Measurements from ENCODE around the gene PTPN2.
"Not testable (repeated sequence)": the region's sequence is repeated elsewhere in the genome, so short reads cannot be mapped to it uniquely, and the experiment has no call there.

Gene PTPN2

DNA sequence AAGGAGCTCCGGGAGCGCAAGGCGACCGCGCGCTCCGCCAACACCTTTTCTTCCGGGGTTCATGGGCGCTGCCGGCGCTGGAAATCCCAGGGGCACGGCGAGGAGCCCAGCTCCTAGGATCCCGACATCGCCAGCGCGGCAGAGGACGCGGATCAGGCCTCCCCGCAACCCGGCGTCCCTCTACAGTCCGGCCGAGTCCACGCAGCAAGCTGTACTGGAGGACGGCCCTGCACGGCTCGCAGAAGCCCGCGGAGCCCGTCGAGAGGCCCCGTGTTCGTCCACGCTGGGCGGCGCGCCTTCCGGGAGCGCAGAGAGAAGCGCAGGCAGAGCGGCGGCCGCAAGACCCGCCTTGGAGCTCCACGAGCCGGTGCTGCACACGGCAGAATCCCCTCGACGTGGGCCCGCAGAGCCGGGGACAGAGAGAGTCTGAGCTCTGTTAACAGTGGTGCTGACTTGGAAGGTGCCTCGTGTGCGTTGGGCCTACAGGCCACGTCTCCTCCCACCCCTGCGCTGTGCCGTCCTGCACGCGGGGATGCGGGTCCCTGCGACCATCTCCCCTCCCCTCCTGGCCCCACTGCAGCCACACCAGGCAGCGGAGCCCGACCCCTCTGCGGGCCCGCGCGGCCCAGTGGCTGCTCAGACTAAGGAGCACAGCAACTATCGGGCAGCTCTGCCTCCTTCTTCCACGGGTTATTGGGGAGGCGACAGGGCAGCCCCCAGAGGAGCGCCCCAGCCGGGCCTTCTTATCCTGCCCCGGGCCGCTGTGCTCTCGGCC is 28.1 kb upstream of the PTPN2 start:
- no peak for DNase-seq (ENCODE audit: low read depth, low spot score)
- Histone ChIP-seq H3K27ac (ENCODE audit: low read length) (no peak overlapping the region), H3K4me1 (ENCODE audit: control insufficient read depth, insufficient read depth, low read length) (no peaks in the 10 kb centered on the region), H3K9me3 (ENCODE audit: control insufficient read depth, insufficient read depth, low read length) (no peaks in the 10 kb centered on the region), H3K27me3 (ENCODE audit: control insufficient read depth, insufficient read depth, low read length) (peaks cover 2% of the 10 kb centered on the region; the same call in 1 of the 2 replicates), H3K4me3 (ENCODE audit: low read length) (peak overlapping the region; percentile 1; the same call in 1 of the 2 replicates), H3K36me3 (ENCODE audit: control insufficient read depth, insufficient read depth, low read length) (no peaks in the 10 kb centered on the region)
- WGBS (ENCODE audit: insufficient coverage, insufficient read length), result no CpG with 5 or more reads among the region's 75 CpGs

DNA sequence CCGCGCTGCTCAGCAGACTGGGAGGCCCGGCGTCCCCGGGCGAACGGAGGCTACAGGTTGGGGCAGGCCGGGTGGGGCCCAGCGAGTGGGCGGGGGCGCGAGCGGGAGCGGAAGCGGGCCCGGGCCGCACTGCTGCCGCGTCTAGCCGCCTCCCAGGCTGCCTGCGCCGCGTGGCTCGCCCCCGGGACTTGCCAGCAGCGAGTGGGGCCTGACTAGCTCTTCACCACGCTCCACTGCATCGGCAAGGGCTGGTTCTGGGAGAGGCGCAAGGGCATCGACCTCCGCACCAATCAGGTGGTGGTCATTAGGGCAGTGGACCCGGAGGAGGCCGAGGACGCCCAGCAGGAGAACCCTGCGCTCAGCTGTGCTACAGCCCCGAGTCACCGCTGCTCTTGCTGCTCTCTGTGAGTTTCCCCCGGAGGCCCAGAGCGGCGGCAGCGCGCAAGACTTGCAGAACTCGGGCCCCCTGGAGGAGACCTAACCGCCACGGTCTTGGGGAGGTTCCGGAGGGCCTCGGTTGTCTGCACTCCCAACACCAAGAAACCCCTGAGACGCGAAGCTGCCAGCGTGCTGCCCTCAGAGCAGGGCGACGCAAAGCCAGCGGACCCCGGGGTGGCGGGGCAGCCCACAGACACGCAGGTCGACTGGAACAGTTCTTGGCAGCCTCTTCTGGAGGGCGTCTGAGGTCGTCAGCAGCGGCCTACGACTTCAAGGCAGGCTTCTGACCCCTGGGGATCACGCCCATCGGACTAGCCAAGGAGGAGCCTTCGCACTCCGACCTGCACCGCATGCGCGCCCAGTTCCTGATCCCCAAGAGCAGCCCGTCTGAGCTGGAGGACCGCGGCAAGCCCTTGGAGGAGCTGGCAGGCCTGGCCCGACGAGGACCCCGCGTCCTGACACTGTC is 27.2 kb upstream of the PTPN2 start:
- DNase-seq (ENCODE audit: low read depth, low spot score), result no peak
- no peak overlapping the region for H3K27ac ChIP-seq (ENCODE audit: low read length)
- no CpG with 5 or more reads among the region's 75 CpGs for WGBS (ENCODE audit: insufficient coverage, insufficient read length)

GRCh38 chr18:12908706-12909105 is 24.7 kb upstream of the PTPN2 start:
- H3K27me3 ChIP-seq (ENCODE audit: control insufficient read depth, insufficient read depth, low read length), result peaks cover 2% of the 10 kb centered on the region; the same call in 1 of the 2 replicates
- no peak for DNase-seq (ENCODE audit: low read depth, low spot score)
- H3K27ac ChIP-seq (ENCODE audit: low read length), result no peak overlapping the region
- no peaks in the 10 kb centered on the region for H3K4me1 ChIP-seq (ENCODE audit: control insufficient read depth, insufficient read depth, low read length)
- WGBS (ENCODE audit: insufficient coverage, insufficient read length), result no CpG with 5 or more reads among the region's 4 CpGs
- H3K36me3 ChIP-seq (ENCODE audit: control insufficient read depth, insufficient read depth, low read length), result no peaks in the 10 kb centered on the region
- no peaks in the 10 kb centered on the region for H3K9me3 ChIP-seq (ENCODE audit: control insufficient read depth, insufficient read depth, low read length)
- no peak overlapping the region for H3K4me3 ChIP-seq (ENCODE audit: low read length)

More for the DNA sequence above, 27.2 kb upstream of the PTPN2 start:
- H3K4me1 ChIP-seq (ENCODE audit: control insufficient read depth, insufficient read depth, low read length), result no peaks in the 10 kb centered on the region
- H3K27me3 ChIP-seq (ENCODE audit: control insufficient read depth, insufficient read depth, low read length), result peaks cover 2% of the 10 kb centered on the region; the same call in 1 of the 2 replicates
- no peak overlapping the region; the same call in 1 of the 2 replicates for H3K4me3 ChIP-seq (ENCODE audit: low read length)
- H3K36me3 ChIP-seq (ENCODE audit: control insufficient read depth, insufficient read depth, low read length), result no peaks in the 10 kb centered on the region
- no peaks in the 10 kb centered on the region for H3K9me3 ChIP-seq (ENCODE audit: control insufficient read depth, insufficient read depth, low read length)

DNA sequence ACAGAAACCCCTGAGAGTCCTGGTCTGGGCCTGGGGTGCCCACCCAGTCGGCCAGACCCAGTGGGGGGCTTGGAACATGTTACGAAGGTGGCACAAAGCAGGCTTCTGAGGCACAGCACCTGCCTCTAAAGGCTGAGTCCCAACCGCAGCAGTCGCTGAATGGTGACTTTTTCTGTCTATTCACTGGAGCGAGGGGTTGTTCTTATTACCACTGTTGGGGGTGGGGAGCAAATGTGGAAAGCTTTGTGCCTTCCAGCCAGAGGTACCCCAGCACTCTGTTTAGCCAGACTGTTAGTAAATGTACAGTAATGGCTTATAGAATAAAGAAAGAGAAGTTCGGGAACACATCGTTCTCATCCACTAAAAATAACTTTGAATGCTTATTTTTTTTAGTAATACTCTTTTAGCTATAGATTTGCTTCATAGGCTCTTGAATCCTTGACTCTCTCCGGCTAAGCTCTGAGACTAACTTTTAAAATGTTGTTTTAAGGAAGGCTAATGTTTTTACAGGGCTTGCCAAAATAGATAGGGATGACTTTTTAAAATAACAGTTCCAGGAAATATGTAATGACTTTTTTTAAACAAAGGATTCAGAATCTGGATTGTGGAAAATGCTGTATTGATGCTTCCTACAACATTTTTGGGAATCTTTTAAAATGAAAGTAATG is 23.4 kb upstream of the PTPN2 start:
- Histone ChIP-seq H3K27ac (ENCODE audit: low read length) (no peak overlapping the region), H3K4me1 (ENCODE audit: control insufficient read depth, insufficient read depth, low read length) (no peaks in the 10 kb centered on the region), H3K27me3 (ENCODE audit: control insufficient read depth, insufficient read depth, low read length) (no peaks in the 10 kb centered on the region; the same call in 1 of the 2 replicates), H3K4me3 (ENCODE audit: low read length) (no peak overlapping the region), H3K9me3 (ENCODE audit: control insufficient read depth, insufficient read depth, low read length) (no peaks in the 10 kb centered on the region), H3K36me3 (ENCODE audit: control insufficient read depth, insufficient read depth, low read length) (no peaks in the 10 kb centered on the region)
- no peak for DNase-seq (ENCODE audit: low read depth, low spot score)
- WGBS (ENCODE audit: insufficient coverage, insufficient read length), result no CpG with 5 or more reads among the region's 8 CpGs

GRCh38 chr18:12906773-12907172 is 22.7 kb upstream of the PTPN2 start:
- Histone ChIP-seq H3K9me3 (ENCODE audit: control insufficient read depth, insufficient read depth, low read length) (no peaks in the 10 kb centered on the region), H3K27ac (ENCODE audit: low read length) (no peak overlapping the region), H3K36me3 (ENCODE audit: control insufficient read depth, insufficient read depth, low read length) (no peaks in the 10 kb centered on the region), H3K4me1 (ENCODE audit: control insufficient read depth, insufficient read depth, low read length) (no peaks in the 10 kb centered on the region), H3K4me3 (ENCODE audit: low read length) (no peak overlapping the region), H3K27me3 (ENCODE audit: control insufficient read depth, insufficient read depth, low read length) (no peaks in the 10 kb centered on the region; the same call in 1 of the 2 replicates)
- DNase-seq (ENCODE audit: low read depth, low spot score), result no peak
- WGBS (ENCODE audit: insufficient coverage, insufficient read length), result no CpG with 5 or more reads among the region's 10 CpGs

DNA sequence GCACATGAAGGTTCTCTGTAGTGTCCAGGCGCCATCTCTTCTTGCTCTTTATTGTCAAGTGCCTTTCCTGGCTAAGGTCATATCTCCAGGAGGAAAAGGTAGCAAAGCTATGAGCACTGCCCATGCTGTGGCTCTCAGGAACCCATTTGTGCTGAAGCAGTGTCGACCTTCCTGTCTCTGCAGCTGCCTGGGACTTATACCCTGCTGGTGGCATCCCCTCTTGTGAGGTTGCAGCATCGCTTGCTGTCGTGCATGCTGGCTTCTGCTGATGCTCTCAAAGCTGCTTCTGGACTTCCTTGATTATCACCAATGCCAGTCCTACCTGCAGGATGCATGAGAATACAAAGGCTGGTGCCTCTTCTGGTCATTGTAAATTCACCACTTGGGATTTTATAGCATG is 22.1 kb upstream of the PTPN2 start:
- WGBS (ENCODE audit: insufficient coverage, insufficient read length), result no CpG with 5 or more reads among the region's 4 CpGs

GRCh38 chr18:12904012-12904516 is 20.0 kb upstream of the PTPN2 start:
- no peaks in the 10 kb centered on the region for H3K36me3 ChIP-seq (ENCODE audit: control insufficient read depth, insufficient read depth, low read length)
- H3K9me3 ChIP-seq (ENCODE audit: control insufficient read depth, insufficient read depth, low read length), result no peaks in the 10 kb centered on the region
- no peaks in the 10 kb centered on the region for H3K27me3 ChIP-seq (ENCODE audit: control insufficient read depth, insufficient read depth, low read length)
- no peak for DNase-seq (ENCODE audit: low read depth, low spot score)
- H3K27ac ChIP-seq (ENCODE audit: low read length), result no peak overlapping the region
- H3K4me3 ChIP-seq (ENCODE audit: low read length), result no peak overlapping the region
- H3K4me1 ChIP-seq (ENCODE audit: control insufficient read depth, insufficient read depth, low read length), result no peaks in the 10 kb centered on the region
- WGBS (ENCODE audit: insufficient coverage, insufficient read length), result no CpG with 5 or more reads among the region's 8 CpGs

More for the DNA sequence above, 22.1 kb upstream of the PTPN2 start:
- Histone ChIP-seq H3K4me1 (ENCODE audit: control insufficient read depth, insufficient read depth, low read length) (no peaks in the 10 kb centered on the region), H3K36me3 (ENCODE audit: control insufficient read depth, insufficient read depth, low read length) (no peaks in the 10 kb centered on the region), H3K4me3 (ENCODE audit: low read length) (no peak overlapping the region), H3K27ac (ENCODE audit: low read length) (no peak overlapping the region), H3K9me3 (ENCODE audit: control insufficient read depth, insufficient read depth, low read length) (no peaks in the 10 kb centered on the region), H3K27me3 (ENCODE audit: control insufficient read depth, insufficient read depth, low read length) (no peaks in the 10 kb centered on the region)
- DNase-seq (ENCODE audit: low read depth, low spot score), result no peak

- no CpG with 5 or more reads among the region's 12 CpGs for WGBS (ENCODE audit: insufficient coverage, insufficient read length)
- not testable (repeated sequence) for H3K4me1 ChIP-seq (ENCODE audit: control insufficient read depth, insufficient read depth, low read length); H3K4me3 ChIP-seq (ENCODE audit: low read length); H3K36me3 ChIP-seq (ENCODE audit: control insufficient read depth, insufficient read depth, low read length); DNase-seq (ENCODE audit: low read depth, low spot score); H3K27ac ChIP-seq (ENCODE audit: low read length); H3K27me3 ChIP-seq (ENCODE audit: control insufficient read depth, insufficient read depth, low read length); H3K9me3 ChIP-seq (ENCODE audit: control insufficient read depth, insufficient read depth, low read length)
Observed at GRCh38 chr18:12901208-12901607, 17.2 kb upstream of the PTPN2 start.

DNA sequence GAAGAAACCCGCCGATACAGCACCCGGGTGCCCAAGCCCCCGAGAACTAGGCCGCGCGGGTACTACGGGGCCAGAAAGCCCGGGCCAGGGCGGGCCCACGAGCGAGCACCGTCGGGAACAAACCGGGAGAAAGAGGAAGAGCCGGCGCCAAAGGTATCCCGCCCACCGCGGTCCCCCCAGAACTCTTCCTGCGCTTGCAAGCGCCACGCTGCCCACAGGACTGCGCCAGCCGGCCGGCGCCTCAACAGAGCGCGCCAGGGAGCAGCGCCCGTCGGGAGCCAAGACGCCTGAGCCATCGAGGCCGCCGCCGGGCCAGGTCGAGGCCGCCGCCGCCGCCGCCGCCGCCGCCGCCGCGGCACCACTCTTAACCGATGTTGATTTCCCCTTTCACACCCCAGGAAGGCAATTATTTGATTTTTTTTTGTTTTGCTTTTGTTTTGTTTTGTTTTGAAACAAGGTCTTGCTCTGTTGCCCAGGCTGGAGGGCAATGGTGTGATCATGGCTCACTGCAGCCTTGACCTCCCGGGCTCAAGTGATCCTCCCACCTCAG is 12.8 kb upstream of the PTPN2 start:
- not testable (repeated sequence) for DNase-seq (ENCODE audit: low read depth, low spot score); H3K27ac ChIP-seq (ENCODE audit: low read length); H3K4me1 ChIP-seq (ENCODE audit: control insufficient read depth, insufficient read depth, low read length); H3K36me3 ChIP-seq (ENCODE audit: control insufficient read depth, insufficient read depth, low read length); H3K4me3 ChIP-seq (ENCODE audit: low read length); H3K9me3 ChIP-seq (ENCODE audit: control insufficient read depth, insufficient read depth, low read length); H3K27me3 ChIP-seq (ENCODE audit: control insufficient read depth, insufficient read depth, low read length)
- no CpG with 5 or more reads among the region's 51 CpGs for WGBS (ENCODE audit: insufficient coverage, insufficient read length)

DNA sequence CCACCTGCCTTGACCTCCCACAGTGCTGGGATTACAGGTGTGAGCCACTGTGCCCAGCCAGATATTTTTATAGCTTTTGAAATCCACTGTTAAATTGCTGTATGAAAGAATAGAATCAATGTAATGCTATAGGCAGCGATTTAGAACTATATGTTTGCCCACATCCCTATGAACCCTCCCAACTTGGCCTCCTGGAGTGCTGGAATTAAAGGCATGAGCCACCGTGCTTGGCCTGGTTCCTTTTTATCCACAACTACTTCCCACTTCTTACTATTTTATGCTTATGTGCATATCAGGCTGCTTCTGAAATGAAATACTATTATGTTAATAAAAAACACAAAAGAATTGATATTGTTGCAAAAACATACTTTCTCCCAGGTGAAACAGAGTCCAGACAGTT is 11.6 kb upstream of the PTPN2 start:
- Histone ChIP-seq H3K27ac (ENCODE audit: low read length) (no peak overlapping the region), H3K36me3 (ENCODE audit: control insufficient read depth, insufficient read depth, low read length) (no peaks in the 10 kb centered on the region), H3K9me3 (ENCODE audit: control insufficient read depth, insufficient read depth, low read length) (no peaks in the 10 kb centered on the region), H3K4me1 (ENCODE audit: control insufficient read depth, insufficient read depth, low read length) (no peaks in the 10 kb centered on the region), H3K4me3 (ENCODE audit: low read length) (no peak overlapping the region), H3K27me3 (ENCODE audit: control insufficient read depth, insufficient read depth, low read length) (no peaks in the 10 kb centered on the region)
- no CpG with 5 or more reads among the region's 2 CpGs for WGBS (ENCODE audit: insufficient coverage, insufficient read length)
- no peak for DNase-seq (ENCODE audit: low read depth, low spot score)

Measured in iPS DF 6.9 (cell line).